Caco-2 (cell line): ENCODE measurements around the gene SLC33A1. TPM values are rescaled to one million over a fixed set of nuclear protein-coding genes. Genes with fewer than 3 reads are reported as not detected.
"Not testable (repeated sequence)": the region's sequence is repeated elsewhere in the genome, so short reads cannot be mapped to it uniquely, and the experiment has no call there.

Experiments used
- BruUV-seq: library from RNA; stranded (reverse); fragments of 400-500 nt; replicated peaks from 2 replicates; lab custom pipeline; 2021; lab: Mats Ljungman, UMichigan
- CTCF ChIA-PET: fragments of 300-600 bp; sonication (Branson Sonifier 250); formaldehyde crosslinking; loops from one replicate; lab custom pipeline; 2022; ENCODE audit warnings: antibody characterized with exemption; lab: Charles Lee
- POLR2A ChIA-PET: fragments of 300-600 bp; sonication (Branson Sonifier 250); formaldehyde crosslinking; loops from one replicate; lab custom pipeline; 2022; ENCODE audit warnings: antibody characterized with exemption; lab: Charles Lee
- DNase-seq, 2 experiments: peaks; one replicate each; pipeline versions ENCODE4 v3.0.0 to v3.0.0-alpha.2; 2020 to 2022
- H3K27me3 ChIP-seq: replicated peaks from 2 replicates; pipeline ENCODE4 v1.6.0; 2011; ENCODE audit warnings: low read length; ENCODE audit not compliant: control insufficient read depth, insufficient read depth
- H3K36me3 ChIP-seq: 2 replicates; pipeline ENCODE4 v1.5.1; 2011; ENCODE audit warnings: low read length; ENCODE audit not compliant: control insufficient read depth, insufficient read depth
- H3K4me1 ChIP-seq: fragments of 250-450 bp; sonication (Bioruptor Pico); 2 replicates; pipeline ENCODE4 v1.5.1; 2020; ENCODE audit warnings: mild to moderate bottlenecking
- H3K4me3 ChIP-seq: 2 replicates; pipeline ENCODE4 v1.5.1; 2011; ENCODE audit warnings: low read depth, mild to moderate bottlenecking, control low read depth, low read length
- H3K9me3 ChIP-seq: fragments of 250-450 bp; sonication (Bioruptor Pico); 2 replicates; pipeline ENCODE4 v1.5.1; 2020; ENCODE audit warnings: mild to moderate bottlenecking, moderate library complexity
- H3K27ac Mint-ChIP-seq: one replicate; pipeline ENCODE4 v1.8.0; 2022; ENCODE audit warnings: mixed read lengths; ENCODE audit not compliant: unreplicated experiment
- H3K27me3 Mint-ChIP-seq: one replicate; pipeline ENCODE4 v1.8.0; 2022; ENCODE audit warnings: mixed read lengths; ENCODE audit not compliant: insufficient read depth, unreplicated experiment
- H3K36me3 Mint-ChIP-seq: one replicate; pipeline ENCODE4 v1.8.0; 2022; ENCODE audit warnings: mild to moderate bottlenecking, mixed read lengths; ENCODE audit not compliant: insufficient read depth, unreplicated experiment
- H3K4me1 Mint-ChIP-seq: one replicate; pipeline ENCODE4 v1.8.0; 2022; ENCODE audit warnings: low read depth, mixed read lengths; ENCODE audit not compliant: unreplicated experiment
- H3K4me3 Mint-ChIP-seq: one replicate; pipeline ENCODE4 v1.8.0; 2022; ENCODE audit warnings: mild to moderate bottlenecking, moderate library complexity, mixed read lengths; ENCODE audit not compliant: unreplicated experiment
- H3K9me3 Mint-ChIP-seq: one replicate; pipeline ENCODE4 v1.8.0; 2022; ENCODE audit warnings: mixed read lengths; ENCODE audit not compliant: unreplicated experiment
- intact Hi-C: fragments of 100-400 bp; cut with micrococcal nuclease; formaldehyde crosslinking; loops from one replicate; pipeline ENCODE4 v1.10.0; 2022; ENCODE audit not compliant: unreplicated experiment
- total RNA-seq: library from RNA; stranded (reverse); gene quantifications from 2 replicates; pipeline ENCODE4 v1.2.3, GENCODE V29; 2022
- TF ChIP-seq, protein P1 (sequence below), 2 experiments: fragments of 200-600 bp in 1 of 2; IDR thresholded peaks; 1 replicate in 1 of 2; 2 replicates in 1 of 2; pipeline versions ENCODE4 v1.5.1 to v1.8.0; 2011 to 2022; ENCODE audit warnings: antibody characterized with exemption in 1 of 2, control low read depth in 1 of 2, inconsistent platforms in 1 of 2, low read depth in 1 of 2, low read length in 1 of 2, mild to moderate bottlenecking in 1 of 2, moderate library complexity in 1 of 2; ENCODE audit not compliant: insufficient read depth in 1 of 2, severe bottlenecking in 1 of 2, unreplicated experiment in 1 of 2

Gene SLC33A1
- total RNA-seq, 1 experiment from 2014 or later = 19.6 TPM

DNA sequence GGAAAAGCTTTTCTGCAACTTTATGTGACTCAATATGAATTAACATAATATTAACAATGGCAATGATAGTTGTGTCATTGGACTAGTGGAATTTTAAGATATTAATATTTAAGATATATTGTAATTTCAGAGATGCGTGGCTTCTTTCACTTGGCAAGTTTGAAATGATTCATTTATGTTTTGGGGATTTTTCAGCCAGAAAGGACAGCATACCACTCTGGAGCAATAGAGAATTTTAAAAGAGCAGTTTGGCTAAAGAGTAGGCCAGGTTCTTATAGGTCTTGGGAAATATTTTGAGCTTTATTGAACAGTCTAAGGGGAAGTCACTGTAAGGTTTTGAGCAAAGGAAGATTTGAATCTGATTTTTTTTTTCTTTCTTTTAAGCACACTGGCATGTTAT lies 32.7 kb upstream of the SLC33A1 start:
- Mint-ChIP-seq H3K36me3 (no peaks in the 10 kb centered on the region), H3K4me1 (peaks cover 7% of the 10 kb centered on the region), H3K27me3 (no peaks in the 10 kb centered on the region), H3K27ac (no peak overlapping the region), H3K4me3 (no peak overlapping the region), H3K9me3 (no peaks in the 10 kb centered on the region)
- no TSS peak for BruUV-seq
- POLR2A ChIA-PET = no interaction called here
- H3K27me3 ChIP-seq = no peaks in the 10 kb centered on the region
- H3K4me1 ChIP-seq = no peaks in the 10 kb centered on the region
- H3K36me3 ChIP-seq = no peaks in the 10 kb centered on the region
- CTCF ChIA-PET = no interaction called here
- no peak for DNase-seq
- TF ChIP-seq, protein P1, sequence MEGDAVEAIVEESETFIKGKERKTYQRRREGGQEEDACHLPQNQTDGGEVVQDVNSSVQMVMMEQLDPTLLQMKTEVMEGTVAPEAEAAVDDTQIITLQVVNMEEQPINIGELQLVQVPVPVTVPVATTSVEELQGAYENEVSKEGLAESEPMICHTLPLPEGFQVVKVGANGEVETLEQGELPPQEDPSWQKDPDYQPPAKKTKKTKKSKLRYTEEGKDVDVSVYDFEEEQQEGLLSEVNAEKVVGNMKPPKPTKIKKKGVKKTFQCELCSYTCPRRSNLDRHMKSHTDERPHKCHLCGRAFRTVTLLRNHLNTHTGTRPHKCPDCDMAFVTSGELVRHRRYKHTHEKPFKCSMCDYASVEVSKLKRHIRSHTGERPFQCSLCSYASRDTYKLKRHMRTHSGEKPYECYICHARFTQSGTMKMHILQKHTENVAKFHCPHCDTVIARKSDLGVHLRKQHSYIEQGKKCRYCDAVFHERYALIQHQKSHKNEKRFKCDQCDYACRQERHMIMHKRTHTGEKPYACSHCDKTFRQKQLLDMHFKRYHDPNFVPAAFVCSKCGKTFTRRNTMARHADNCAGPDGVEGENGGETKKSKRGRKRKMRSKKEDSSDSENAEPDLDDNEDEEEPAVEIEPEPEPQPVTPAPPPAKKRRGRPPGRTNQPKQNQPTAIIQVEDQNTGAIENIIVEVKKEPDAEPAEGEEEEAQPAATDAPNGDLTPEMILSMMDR (IDR thresholded peaks at IDR 0.05; ENCODE audit: insufficient read depth in 1 of 2, low read depth in 1 of 2, low read length in 1 of 2, severe bottlenecking in 1 of 2, unreplicated experiment in 1 of 2) = no peak
- no peak overlapping the region for H3K4me3 ChIP-seq
- H3K9me3 ChIP-seq = no peaks in the 10 kb centered on the region
- intact Hi-C loops = no loop called here

- H3K9me3 ChIP-seq, H3K4me1 Mint-ChIP-seq, H3K36me3 ChIP-seq, H3K9me3 Mint-ChIP-seq, H3K27me3 ChIP-seq, DNase-seq, intact Hi-C loops, H3K4me3 Mint-ChIP-seq, H3K4me1 ChIP-seq, CTCF ChIA-PET, H3K27ac Mint-ChIP-seq, H3K4me3 ChIP-seq, H3K36me3 Mint-ChIP-seq, H3K27me3 Mint-ChIP-seq, BruUV-seq, POLR2A ChIA-PET: not testable (repeated sequence)
These were observed 32.1 kb upstream of the SLC33A1 start for GRCh38 chr3:155886348-155886747.

- no peak for DNase-seq
- H3K9me3 ChIP-seq = no peaks in the 10 kb centered on the region
- no peak overlapping the region for H3K27ac Mint-ChIP-seq
- no TSS peak for BruUV-seq
- TF ChIP-seq, protein P1 (IDR thresholded peaks at IDR 0.05; ENCODE audit: insufficient read depth in 1 of 2, low read depth in 1 of 2, low read length in 1 of 2, severe bottlenecking in 1 of 2, unreplicated experiment in 1 of 2) = no peak
- H3K4me3 Mint-ChIP-seq = no peak overlapping the region
- H3K9me3 Mint-ChIP-seq = no peaks in the 10 kb centered on the region
- ChIA-PET POLR2A (no interaction called here), CTCF (no interaction called here)
- no peaks in the 10 kb centered on the region for H3K27me3 Mint-ChIP-seq
- no peaks in the 10 kb centered on the region for H3K36me3 ChIP-seq
- H3K4me1 ChIP-seq = no peaks in the 10 kb centered on the region
- no peak overlapping the region for H3K4me3 ChIP-seq
- H3K27me3 ChIP-seq = no peaks in the 10 kb centered on the region
- peaks cover 7% of the 10 kb centered on the region for H3K4me1 Mint-ChIP-seq
- intact Hi-C loops = no loop called here
- H3K36me3 Mint-ChIP-seq = no peaks in the 10 kb centered on the region
These were observed 31.1 kb upstream of the SLC33A1 start for GRCh38 chr3:155885292-155885691.

DNA sequence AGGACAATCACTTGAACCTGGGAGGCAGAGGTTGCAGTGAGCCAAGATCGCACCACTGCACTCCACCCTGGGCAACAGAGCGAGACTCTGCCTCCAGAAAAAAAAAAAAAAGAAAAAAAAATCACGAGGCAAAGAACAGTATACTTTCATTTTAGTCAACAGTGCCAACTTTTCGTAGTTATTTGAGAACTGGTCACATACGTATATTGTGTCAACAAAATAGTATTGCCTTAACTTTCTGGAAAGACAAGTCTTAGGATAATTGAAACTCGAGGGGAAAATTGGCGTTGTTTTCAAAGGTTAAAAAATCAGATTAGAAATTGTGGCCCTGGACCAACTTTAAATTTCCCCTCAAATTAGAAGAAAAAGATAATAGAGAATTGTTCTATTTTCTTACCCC lies 30.1 kb upstream of the SLC33A1 start:
- Histone ChIP-seq H3K36me3 (no peaks in the 10 kb centered on the region), H3K4me1 (no peaks in the 10 kb centered on the region), H3K4me3 (no peak overlapping the region), H3K27me3 (no peaks in the 10 kb centered on the region), H3K9me3 (no peaks in the 10 kb centered on the region)
- Mint-ChIP-seq H3K27ac (no peak overlapping the region), H3K9me3 (no peaks in the 10 kb centered on the region), H3K36me3 (no peaks in the 10 kb centered on the region), H3K27me3 (no peaks in the 10 kb centered on the region), H3K4me1 (peaks cover 7% of the 10 kb centered on the region), H3K4me3 (no peak overlapping the region)
- ChIA-PET CTCF (no interaction called here), POLR2A (no interaction called here)
- no TSS peak for BruUV-seq
- TF ChIP-seq, protein P1 (IDR thresholded peaks at IDR 0.05; ENCODE audit: insufficient read depth in 1 of 2, low read depth in 1 of 2, low read length in 1 of 2, severe bottlenecking in 1 of 2, unreplicated experiment in 1 of 2) = no peak
- intact Hi-C loops = no loop called here
- no peak for DNase-seq
